HG03457 (cell line): ENCODE results near the gene SSH2.

ENCODE experiments used
- ATAC-seq: cut with Tn5 transposase; IDR thresholded peaks from one replicate; pipeline ENCODE4 v1.9.1; 2021; ENCODE audit warnings: moderate number of reproducible peaks; ENCODE audit not compliant: unreplicated experiment

SSH2 gene

DNA sequence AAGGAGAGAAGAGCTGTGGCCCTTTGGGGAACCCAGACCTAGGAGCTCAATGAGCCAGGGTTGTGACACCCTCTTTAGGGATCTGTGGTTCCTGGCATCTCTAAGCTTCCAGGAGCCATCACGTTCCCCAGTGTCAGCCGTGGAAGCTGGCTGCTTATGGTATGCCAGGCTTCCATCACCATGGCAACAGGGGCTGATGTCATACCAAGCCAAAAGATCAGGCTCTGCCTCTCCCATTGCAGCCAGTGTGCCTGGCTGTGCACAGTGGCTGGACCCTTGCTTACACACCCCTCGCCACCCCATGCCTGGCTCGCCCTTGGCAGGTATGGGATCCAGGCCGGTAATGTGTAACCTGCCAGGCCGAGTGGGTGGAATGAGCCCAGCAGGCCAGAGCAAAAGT, 91.1 kb downstream of the SSH2 start:
- no peak for ATAC-seq

DNA sequence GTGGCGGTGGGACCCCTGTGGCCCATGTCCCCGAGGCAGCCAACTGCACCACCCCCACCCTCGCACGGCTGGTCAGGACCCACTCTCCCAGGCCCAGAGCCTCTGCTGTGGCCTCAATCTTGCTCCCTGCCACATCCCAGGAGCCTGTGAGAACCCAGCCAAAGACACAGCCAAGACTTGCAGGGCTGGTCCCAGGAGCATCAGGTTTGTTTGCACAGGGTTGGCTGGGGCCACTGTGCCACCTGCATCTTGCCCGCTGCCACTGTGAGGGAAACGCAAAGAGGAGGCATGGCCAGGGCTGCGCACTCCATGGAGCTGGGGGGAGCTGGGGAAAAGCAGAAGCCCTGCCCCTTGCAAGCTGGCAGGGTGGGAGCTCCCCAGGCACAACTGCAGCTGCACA, 92.5 kb downstream of the SSH2 start:
- ATAC-seq, result no peak

- ATAC-seq, result no peak
Observed at GRCh38 chr17:29836643-29837042, 93.4 kb downstream of the SSH2 start.

GRCh38 chr17:29835435-29836351, 94.3 kb downstream of the SSH2 start:
- ATAC-seq, result no peak

GRCh38 chr17:29833801-29834200, 96.2 kb downstream of the SSH2 start:
- ATAC-seq, result no peak

GRCh38 chr17:29828676-29829284, 101.2 kb downstream of the SSH2 start:
- no peak for ATAC-seq

- ATAC-seq, result no peak
Observed at GRCh38 chr17:29827179-29827578, 102.8 kb downstream of the SSH2 start.

- ATAC-seq, result no peak
Observed at GRCh38 chr17:29826114-29826692, 103.8 kb downstream of the SSH2 start.

GRCh38 chr17:29825604-29826003, 104.4 kb downstream of the SSH2 start:
- ATAC-seq, result no peak

- ATAC-seq, result no peak
Observed at GRCh38 chr17:29821897-29822296, 108.1 kb downstream of the SSH2 start.

GRCh38 chr17:29820425-29820824, 109.6 kb downstream of the SSH2 start:
- no peak for ATAC-seq

- no peak for ATAC-seq
Observed at GRCh38 chr17:29807520-29808361, 122.3 kb downstream of the SSH2 start.

DNA sequence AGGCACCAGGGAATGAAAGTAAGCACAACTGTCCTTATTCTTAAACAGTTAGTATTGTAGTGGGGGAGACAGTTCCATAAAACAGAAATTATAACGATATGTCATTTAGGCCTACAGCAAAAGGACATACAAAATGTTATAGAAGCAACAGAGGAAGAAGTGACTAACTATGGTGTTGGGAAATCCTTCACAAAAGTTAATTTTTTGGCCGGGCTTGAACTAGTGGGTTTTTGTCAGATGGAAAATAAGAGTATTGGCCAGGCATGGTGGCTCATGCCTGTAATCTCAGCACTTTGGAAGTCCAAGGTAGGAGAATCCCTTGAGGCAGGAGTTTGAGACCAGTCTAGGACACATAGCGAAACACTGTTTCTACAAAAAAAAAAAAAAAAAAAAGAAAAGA, 127.8 kb downstream of the SSH2 start:
- ATAC-seq, result no peak

- no peak for ATAC-seq
Observed at GRCh38 chr17:29800457-29800856, 129.6 kb downstream of the SSH2 start.

GRCh38 chr17:29796652-29797051, 133.4 kb downstream of the SSH2 start:
- no peak for ATAC-seq

- ATAC-seq, result no peak
Observed at GRCh38 chr17:29793501-29793900, 136.5 kb downstream of the SSH2 start.

DNA sequence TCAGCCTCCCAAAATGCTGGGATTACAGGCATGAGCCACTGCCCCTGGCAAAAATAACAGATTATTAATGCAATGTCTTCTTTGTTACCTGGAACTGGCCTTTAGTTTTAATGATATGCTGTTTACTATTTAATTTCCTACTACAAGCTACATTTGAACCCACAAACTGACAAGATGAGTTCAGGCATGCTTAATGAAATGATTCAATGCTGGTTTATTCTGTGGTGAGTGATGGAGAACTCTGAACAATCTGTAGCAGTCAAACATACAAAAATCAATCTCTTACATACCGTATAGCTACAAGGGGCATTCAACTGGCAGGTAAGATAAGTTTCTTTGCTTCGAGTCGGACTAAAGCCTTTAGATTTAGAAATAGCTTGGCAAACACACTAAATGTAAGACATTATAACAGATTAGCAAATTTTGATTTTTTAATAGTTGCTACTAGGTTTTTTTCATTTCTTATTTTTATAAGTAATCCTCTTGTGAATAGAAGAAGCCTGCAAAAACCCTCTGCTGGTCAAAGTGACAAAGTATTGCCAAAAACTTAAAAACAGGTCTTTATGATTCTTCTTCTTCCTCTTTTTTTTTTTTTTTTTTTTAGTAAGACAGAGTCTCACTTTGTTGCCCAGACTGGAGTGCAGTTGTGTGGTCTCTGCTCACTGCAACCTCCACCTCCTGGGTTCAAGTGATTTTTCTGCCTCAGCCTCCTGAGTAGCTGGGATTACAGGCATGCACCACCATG, 138.5 kb downstream of the SSH2 start:
- no peak for ATAC-seq

DNA sequence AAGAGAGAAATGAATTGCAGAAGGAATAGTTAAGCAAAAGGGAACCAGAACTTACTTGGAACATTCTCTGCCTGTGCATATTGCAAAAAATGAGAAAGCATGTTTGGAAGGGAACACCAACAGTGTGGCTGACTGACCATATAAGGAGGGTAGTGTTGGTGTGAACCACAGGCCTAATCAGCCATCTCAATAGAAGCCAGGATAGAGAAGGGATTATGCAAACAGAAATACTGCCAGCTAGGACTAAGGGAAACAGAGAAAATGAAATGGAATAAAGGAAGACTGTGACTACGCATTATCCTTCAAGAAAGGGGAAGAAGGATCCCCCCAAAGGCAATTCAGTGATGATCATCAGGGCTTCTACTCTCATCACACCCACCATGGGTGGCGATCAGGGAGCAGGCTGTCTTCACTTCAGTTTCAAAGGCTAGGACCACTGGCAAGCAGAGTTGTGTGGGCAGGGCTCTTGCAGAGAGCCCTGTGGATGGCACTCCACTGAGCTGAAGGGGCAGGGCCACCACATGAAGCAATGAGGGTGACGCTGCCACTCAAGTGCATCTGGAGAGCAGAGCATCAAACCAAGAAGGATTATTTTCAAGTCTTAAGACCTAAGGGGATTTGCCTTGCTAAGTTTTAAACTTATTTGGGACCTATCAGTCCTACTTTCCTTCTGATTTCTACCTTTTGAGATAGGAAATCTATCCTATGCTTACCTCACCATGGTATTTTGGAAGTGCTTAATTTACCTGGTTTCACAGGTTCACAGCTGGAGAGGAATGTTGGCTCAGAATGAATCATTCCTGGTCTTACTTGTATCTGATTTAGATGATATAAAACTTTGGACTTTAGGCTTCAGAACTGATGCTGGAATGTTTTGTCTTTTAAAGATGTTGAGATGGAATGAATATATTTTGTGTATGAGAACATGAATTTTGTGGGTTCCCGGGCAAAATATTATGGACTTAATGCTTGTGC, 140.5 kb downstream of the SSH2 start:
- no peak for ATAC-seq

GRCh38 chr17:29787995-29788394, 142.0 kb downstream of the SSH2 start:
- no peak for ATAC-seq
